Epidermal melanocyte (primary cell): Measurements from ENCODE around the gene NUCKS1.

Experiments used
- DNase-seq: peaks from one replicate; pipeline ENCODE4 v3.0.0; 2011; ENCODE audit warnings: low spot score; ENCODE audit not compliant: insufficient read length

Gene NUCKS1

DNA sequence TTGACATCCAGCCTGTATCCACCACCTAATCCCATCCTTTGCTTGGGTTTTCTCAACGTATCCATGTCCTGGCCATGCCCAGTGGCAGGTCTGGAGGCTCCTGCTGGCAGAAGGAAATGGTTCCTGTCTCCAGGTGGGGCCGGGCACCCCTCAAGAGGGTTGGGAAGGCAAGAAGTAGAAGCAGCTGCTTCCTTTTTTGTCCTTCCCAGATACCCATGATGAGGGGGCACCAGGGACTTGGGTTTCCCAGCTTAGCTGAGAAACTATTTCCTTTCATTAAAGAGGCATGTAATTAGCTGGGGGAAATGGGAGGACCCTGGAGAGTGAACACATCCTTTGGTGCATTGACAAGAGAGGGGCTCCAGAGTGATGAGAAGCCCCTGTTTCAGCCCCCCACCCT lies 48.6 kb downstream of the NUCKS1 start:
- DNase-seq, result no peak

DNA sequence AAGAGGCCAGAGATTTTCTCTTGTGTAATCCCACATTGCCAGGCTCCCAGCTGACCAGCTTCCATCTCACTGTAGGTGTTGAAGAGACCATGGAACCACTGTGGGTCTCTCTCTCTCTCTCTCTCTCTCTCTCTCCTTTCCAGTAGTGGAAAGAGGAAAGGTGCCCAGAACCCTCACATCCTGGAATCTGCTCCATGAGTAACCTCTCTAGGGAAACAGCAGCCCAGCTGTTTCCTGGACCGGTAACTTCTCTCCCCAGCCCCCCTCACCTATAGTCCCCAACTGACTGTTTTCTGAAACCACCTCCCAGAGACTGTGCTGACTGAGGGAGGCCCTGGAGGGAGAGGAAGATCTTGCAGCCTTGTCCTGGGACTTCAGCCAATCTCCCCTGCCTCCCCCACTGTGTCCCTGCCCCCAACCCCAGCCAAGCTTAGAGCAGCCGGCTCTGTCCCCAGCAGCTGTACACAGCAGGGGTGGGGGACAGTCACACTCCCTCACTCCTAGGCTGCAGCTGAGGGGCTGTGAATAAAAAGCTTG lies 49.0 kb downstream of the NUCKS1 start:
- DNase-seq, result no peak

DNA sequence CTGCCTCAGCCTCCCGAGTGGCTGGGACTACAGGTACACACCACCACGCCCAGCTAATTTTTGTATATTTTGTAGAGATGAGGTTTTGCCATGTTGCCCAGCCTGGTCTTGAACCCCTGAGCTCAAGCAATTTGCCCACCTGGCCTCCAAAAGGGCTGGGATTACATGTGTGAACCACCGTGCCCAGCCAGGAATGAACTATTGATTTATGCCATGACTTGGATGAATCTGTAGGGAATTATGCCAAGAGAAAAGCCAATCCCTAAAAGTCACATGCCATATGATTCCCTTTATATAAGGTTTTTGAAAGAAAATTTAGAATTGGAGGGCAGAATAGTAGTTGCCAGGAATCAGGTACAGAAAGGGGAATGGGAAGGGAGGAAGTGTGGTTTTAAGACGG lies 50.6 kb downstream of the NUCKS1 start:
- DNase-seq, result no peak

DNA sequence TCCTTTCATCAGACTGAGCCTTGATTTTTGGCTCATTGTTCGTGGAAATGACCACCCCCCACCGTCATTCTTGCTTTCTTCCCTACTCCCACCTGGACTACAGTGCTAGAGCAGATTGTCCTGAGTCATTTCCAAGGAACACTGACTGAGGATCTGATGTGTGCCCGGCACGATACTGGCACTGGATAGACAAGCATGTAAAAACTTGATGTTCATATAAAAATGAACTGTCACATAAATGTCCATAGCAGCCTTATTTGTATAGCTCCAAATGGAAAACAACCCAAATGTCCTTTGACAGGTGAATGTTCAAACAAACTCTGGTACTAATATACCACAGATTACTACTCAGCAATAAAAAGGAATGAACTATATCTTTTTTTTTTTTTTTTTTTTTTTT lies 51.1 kb downstream of the NUCKS1 start:
- no peak for DNase-seq

DNA sequence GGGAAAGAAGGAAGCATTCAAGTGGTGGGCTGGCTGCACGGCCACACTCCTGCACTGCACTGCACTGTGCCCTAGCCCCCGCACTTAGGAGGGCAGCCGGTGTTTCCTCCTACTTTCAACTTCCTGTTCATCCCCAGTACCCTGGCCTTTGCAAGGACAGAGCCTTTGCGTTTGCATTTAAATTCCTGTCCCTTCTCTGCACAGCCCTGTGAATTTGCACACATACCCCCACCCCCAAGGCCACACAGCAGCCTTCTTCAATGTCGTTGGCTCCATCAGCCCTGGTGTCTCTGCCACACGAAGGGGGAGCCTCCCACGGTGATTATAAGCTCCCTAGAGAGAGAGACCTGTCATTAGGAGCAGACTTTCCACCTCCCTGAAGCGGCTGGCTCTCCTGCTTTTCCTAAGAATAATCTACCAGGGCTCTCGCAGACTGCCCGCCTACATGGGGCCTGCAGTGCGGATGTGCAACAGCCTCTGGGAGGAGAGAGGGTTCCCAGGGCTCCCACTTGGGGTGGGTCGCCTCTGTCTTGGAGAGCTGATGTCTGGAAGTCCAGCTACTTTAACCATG lies 56.5 kb downstream of the NUCKS1 start:
- no peak for DNase-seq

DNA sequence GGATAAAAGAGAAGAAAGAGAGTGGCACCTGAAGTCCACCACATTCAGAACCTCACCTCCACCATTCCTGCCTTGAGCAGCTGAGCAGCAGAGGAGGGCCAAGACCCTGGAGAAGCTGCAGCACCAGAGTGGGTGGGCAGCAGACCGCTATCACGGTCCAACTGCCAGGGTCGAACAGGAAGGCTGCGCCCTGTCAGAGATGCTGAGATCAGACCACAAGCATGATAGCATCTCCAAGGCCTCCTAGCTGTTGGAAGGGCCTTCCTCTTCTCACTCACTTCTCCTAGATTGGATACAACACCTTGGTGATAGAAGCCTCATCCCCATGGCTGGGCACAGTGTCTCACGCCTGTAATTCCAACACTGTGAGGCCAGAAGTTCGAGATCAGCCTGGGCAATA lies 57.6 kb downstream of the NUCKS1 start:
- no peak for DNase-seq

DNA sequence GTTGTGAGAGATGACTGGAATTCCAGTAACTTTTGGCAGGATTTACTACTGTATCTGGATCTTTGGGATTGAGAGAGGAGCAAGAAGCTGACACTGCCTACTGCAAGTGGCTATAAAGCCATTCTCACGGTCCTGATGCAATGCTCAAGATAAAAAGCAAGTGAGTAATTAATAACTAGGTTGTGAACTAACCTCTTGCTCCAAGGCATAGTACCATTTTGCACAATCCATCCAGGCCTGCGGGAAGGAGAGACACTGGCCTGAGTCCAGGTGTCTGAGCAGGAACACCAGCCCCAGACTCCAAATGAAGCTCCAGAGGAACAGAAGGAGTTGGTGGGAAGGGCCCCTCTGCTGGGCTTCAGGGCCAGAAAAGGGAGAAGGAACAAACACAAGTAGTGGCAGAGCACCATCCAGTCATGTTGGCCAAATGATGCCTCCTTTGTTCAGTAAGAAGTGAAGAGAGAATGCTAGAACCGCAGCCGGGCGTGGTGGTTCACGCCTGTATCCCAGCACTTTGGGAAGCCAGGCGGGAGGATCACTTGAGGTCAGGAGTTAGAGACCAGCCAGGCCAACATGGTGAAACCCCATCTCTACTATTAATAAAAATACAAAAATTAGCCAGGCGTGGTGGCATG lies 59.7 kb downstream of the NUCKS1 start:
- no peak for DNase-seq

DNA sequence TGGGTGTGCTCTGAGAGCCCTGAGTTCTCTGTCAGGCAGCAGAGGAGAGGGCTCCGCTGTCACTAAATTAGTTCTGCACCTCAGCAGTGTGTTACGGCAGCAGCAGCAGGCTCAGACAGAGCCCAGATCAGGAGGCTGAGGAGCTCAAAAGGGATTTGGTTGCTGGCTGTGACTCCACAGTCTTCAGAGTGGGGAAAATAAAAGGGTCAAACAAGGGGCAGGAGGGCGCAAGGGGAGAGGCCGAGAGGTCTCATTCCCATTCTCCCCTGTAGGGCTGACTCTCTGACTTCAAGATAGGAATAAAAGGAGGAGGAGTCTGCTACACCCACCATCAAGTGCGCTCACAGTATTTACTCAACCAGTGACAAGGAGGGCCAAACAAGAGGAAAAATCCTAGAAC lies 60.5 kb downstream of the NUCKS1 start:
- no peak for DNase-seq

DNA sequence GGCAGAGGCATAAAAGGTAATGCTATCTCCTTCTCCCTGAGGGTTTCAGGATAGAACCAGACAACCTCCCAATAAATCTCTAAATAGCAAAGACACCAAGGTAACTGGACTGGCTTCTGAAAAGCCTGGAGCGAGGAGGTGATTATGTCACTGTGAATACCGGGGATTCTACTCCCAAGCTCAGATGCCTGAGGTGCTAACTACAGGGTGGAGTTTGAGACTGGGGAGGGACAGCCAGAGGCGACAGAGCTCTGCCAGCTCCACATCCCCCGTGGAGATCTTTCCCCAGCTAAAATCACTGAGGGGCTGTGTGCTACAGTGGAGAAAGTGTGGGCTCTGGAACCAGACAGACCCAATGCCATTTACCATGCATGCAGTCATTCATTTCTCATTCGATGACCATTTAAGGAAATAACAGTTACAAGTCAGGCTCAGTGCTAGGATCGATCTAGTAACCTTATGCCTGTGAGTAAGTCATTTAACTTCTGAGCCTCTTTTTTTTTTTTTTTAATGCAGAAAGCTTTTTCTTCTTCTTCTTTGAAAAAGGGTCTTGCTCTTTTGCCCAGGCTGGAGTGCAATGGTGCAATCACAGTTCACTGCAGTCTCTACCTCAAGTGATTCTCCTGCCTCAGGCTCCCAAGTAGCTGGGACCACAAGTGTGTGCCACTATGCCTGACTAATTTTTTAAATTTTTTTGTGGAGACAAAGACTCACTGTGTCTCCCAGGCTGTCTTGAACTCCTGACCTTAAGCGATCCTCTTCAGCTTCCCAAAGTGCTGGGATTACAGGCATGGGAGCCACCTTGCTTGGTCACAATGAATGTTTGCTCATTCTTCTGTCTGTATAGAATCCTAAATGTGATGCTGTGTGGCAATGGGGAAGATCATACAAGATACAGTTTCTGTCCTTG lies 61.6 kb downstream of the NUCKS1 start:
- DNase-seq, result no peak

DNA sequence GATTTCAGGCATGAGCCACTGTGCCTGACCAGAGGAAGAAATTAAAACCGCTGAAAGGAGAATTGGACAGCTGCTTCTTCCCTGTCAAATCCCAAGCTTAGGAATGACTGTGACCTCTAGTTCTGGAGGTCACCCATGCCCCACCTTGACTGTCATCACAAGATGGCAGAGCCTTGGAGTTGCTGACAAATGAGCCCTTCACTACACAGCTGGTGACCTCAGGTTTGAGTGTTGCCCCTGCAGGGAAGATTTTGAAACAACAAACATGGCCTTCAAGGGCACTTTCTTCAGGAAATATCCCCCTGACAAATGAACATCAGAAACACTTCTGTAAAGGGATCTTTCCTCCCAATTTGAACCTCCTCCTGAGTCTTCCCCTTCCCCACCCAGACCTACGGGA lies 62.7 kb downstream of the NUCKS1 start:
- no peak for DNase-seq

DNA sequence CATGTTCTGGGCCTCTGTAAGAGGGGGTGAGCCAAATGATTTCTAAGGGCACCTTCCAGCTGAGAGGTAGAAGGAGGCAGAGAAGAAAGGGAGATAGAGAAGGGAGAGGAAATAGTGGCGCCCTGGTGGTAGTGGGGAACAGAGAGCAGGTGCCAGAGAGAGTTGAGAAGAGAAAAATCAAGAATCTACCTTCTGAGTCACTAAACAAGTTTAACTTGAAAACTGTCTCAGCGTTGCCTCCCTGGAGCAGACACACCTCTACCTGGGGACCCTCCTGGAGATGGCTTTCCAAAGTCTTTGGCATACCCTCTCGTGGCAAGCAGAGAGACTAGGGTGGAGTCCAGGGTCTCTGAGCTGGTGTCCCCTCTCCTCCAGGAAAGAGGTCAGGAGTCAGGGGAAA lies 68.6 kb downstream of the NUCKS1 start:
- no peak for DNase-seq

DNA sequence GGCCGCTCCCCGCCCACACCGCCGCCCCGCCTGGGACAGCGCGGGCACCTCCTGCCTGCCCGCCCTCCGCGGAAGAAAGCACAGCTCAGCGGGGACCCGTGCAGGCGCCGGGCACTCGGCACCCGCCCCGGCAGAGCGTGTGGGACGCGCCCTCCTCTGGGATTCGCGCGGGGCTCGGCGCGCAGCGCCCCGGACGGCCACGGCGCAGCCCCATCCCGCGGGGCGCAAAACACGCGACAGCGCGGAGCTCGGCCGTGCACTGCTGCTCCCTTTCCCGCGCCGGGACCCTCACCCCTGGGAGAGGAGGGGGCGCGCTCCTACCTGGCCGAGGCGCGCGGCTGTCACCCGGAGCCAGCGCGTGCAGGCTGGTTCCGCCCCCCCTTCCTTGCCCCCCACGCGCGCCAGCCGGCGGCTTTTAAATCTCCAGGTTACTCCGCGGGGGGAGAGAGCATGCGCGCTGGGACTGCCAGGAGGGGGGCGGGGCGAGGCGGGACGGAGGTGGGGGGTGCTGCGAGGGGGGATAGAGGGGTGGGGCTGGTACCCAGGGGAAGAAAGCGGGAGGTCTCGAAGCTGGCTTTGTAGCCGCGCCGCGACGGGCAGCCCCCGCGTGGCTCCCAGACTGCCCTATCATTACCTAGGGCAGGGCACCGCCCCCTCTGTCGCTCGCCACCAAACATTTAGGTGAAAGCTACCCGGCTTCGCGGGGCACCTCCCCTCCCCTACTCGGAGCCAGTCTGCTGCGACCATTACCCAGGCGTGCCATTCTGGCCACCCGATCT lies 69.7 kb downstream of the NUCKS1 start, which contains the start of gene SLC45A3:
SLC45A3 (minus strand) TSS at position 437 of the 779 bp plus-strand sequence. CDS start 15,853 bp downstream, outside the sequence.
- DNase-seq, result no peak

DNA sequence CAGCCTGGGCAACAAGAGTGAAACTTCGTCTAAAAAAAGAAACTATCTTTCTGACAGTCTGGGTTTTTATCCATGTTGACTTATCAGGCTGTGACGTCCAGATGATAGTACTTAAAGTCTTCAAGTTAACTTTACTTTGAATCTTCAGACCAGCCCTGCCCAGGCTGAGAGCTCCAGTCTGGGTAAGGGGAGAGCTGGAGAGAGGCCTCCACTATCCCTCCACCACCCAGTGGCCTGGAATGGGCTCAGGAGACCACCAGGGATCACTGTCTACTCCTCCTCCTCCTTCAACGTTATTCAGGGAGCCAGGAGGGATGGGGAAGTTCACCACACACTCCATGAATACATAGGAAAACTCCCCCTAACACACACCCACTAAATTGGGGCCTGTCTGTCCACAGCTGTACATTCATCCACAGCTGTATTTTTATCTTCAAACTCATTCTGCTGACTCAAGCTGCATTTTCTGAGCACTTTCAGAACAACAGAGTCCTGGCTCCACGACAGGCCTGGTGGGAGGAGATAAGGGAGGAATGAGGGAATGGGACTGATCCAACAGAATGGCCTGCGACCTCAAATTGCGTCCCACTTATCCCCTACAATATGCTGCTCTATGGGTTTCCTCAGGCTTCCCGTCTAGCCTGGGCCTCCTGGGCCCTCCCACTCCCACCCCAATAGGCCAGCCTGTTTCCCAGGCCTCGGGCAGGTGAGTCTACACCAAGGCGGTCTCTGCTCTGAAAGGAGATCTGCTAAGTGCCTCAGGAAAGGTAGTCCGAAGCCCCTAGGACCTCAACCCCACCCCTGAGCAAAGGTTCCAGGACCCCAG lies 71.5 kb downstream of the NUCKS1 start:
- DNase-seq, result no peak

DNA sequence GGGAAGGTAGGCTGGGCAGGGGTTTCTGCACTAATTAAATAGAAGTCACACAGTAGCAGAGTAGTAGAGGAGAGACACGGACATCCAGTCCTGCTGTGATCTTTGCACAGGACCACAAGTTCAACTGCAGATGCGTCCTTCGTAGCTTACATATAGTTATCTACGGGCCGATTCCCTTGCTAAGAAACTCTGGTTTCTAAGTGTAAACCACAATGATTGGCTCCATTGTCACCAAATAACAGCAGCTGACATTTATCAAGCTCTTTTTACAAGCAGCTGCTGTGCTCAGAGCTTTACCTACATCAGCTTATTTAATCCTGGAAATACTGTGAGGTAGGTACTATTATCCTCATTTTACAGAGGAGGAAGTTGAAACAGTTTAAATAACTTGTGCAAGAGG lies 72.8 kb downstream of the NUCKS1 start:
- DNase-seq, result no peak

DNA sequence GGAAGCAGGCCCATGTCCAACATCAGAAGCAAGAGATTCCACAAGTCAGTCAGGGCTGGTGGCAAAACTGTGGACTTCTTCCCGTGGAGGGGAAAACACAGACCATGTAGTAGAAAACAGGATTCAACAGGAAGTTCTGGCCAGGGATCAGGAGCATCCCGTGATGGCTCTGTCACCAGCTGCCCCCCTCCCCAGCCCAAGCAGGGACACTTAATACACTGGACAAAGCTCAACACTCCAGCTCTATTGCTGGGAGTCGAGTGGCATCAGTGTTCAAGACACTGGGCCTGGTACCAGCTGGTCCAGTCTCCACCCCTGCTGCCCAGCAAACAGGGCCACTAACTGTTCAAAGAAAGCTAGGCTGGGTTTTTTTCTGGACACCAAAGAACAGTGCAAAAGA lies 73.4 kb downstream of the NUCKS1 start:
- no peak for DNase-seq

DNA sequence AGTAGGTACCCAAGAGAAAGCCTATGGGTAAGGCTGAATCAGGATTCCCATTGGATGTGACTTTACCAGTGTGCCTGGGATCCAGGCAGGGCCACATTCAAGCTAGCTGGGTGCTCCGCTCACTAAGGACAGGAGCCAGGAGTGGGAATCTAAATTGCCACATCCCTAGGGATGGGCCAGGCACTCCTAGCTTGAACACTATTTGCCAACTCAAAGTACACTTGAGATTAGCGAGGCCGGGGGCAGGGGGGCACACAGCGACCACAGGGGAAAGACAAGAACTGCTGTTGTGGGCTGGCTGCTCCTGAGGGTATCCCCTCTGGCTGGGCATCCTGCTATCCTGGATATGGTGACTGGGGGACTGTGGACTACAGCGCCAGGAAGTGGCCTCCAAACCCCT lies 74.0 kb downstream of the NUCKS1 start:
- DNase-seq, result no peak

DNA sequence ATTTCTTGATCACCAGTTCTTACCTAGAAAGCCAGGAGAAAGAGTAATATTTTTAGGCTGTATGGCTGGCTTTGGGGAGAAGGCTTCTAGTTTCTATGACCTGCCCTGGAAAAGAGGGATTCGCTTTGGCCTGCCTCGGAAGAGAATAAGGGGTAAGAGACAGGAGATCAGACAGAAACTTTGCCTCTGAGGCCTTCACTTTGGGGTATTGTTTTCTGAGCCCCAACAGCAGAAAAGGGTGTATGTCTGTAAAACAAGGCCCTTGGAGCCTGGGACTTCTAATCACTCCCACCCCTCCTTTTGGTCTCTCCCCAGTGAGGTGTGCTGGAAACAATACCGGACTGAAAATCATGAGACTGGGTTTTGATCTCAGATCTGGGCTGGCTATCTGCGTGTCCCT lies 74.7 kb downstream of the NUCKS1 start:
- no peak for DNase-seq

DNA sequence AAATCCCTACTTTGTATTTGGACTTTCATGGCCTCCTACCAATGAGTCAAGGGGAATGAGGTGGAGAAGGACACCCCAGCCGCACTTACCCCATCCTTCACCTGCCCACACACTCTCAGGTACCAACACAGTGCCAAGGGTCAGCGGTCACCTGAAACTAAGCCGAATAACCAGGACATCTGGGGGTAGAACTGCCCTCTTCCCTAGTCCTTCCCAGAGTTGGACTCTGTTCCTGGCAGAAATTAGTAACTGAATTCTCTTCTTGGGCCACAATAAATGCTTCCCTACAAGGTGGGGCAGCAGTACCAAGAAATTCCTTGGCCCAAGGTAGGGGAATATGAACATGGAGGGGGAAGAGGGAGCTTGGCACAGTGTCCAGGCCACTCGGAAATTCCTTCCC lies 77.0 kb downstream of the NUCKS1 start:
- no peak for DNase-seq

DNA sequence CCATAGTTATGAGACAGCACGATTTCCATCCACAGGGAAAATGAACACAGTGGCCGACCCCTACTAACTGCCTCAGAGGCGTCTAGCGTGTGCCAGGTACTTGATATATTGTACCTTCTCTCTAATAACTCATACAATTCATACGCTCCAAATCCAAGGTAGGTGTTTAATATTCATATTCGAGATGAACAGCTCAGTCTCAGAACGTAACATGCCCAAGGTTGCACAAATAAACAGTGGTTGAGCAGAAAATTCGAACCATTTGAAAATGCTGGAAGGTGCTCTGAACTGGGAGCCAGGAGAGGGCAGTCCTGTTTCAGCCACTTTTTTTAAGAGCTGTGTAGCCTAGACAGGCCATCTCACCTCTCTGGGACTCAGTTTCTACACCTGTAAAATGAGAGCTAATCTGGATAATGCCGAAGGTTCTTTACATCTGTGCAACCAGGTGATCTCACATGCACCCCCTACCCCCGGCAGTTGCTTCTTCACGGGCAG lies 77.5 kb downstream of the NUCKS1 start:
- no peak for DNase-seq
